ENCODE measurements around the gene FGF12. TPM values are rescaled to one million over a fixed set of nuclear protein-coding genes. Genes with fewer than 3 reads are reported as not detected.

Gene FGF12
- total RNA-seq, 1 experiment from 2014 or later: 9.7 TPM

GRCh38 chr3:192183109-192183508 is 544.2 kb downstream of the FGF12 start:
- Mint-ChIP-seq H3K4me3 (ENCODE audit: low read depth, unreplicated experiment) (no peak overlapping the region), H3K27me3 (ENCODE audit: unreplicated experiment) (no peaks in the 10 kb centered on the region), H3K27ac (ENCODE audit: unreplicated experiment) (no peak overlapping the region), H3K9me3 (ENCODE audit: low read depth, unreplicated experiment) (no peaks in the 10 kb centered on the region), H3K4me1 (ENCODE audit: low read depth, unreplicated experiment) (peaks cover 15% of the 10 kb centered on the region), H3K36me3 (ENCODE audit: insufficient read depth, unreplicated experiment) (no peaks in the 10 kb centered on the region)
- no TSS peak for BruUV-seq (replicated peaks)
- DNase-seq: no peak
- CTCF ChIA-PET: no interaction called here
- intact Hi-C loops (cut with micrococcal nuclease; ENCODE audit: unreplicated experiment): loop anchor here (10.0 kb wide), 1 partner anchor 768 kb away; no protein-coding TSS in a partner anchor
- no peak for TF ChIP-seq CTCF (IDR thresholded peaks at IDR 0.05; ENCODE audit: unreplicated experiment)

DNA sequence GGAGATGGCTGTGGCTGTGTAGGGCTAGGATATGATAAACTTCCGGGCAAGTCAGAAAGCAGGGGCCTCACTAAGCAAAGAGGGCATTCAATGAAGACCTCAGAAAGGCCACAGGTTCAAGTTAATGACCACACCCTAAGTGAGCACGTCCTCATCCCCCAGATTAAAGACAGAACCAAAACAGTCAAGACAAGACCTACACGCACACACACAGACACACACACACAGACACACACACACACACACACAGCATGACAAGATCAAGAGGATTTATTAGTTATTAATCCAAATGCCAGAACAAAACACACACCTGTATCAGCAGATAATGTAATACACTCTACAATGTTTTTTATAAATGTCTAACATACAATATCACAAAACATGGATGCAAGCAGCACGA is 546.2 kb downstream of the FGF12 start:
- BruUV-seq (replicated peaks): no TSS peak
- Mint-ChIP-seq H3K27me3 (ENCODE audit: unreplicated experiment) (no peaks in the 10 kb centered on the region), H3K9me3 (ENCODE audit: low read depth, unreplicated experiment) (no peaks in the 10 kb centered on the region)

DNA sequence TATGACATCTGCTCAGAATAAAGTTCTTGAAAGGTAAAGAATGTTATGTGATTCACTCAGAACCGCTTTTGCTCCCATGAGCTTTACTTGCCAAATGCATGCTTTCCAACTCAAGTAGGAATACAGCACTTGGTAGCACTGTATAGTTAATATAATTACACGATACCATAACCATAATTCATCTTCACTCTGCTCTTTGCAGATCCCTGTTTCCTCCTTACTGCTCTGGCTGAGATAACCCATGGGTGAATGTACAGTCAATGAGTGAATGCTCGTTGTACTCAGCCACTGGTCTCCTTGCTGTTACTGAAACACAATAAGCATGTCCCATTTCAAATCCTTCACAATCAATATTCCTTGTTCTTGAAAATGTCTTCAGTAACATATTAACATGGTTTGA is 550.0 kb downstream of the FGF12 start:
- no peak for DNase-seq
- H3K36me3 Mint-ChIP-seq (ENCODE audit: insufficient read depth, unreplicated experiment): no peaks in the 10 kb centered on the region
- no TSS peak for BruUV-seq (replicated peaks)
- H3K27ac Mint-ChIP-seq (ENCODE audit: unreplicated experiment): no peak overlapping the region
- no peak for TF ChIP-seq CTCF (IDR thresholded peaks at IDR 0.05; ENCODE audit: unreplicated experiment)
- H3K27me3 Mint-ChIP-seq (ENCODE audit: unreplicated experiment): no peaks in the 10 kb centered on the region
- H3K4me1 Mint-ChIP-seq (ENCODE audit: low read depth, unreplicated experiment): no peaks in the 10 kb centered on the region
- CTCF ChIA-PET: no interaction called here
- H3K9me3 Mint-ChIP-seq (ENCODE audit: low read depth, unreplicated experiment): peaks cover 2% of the 10 kb centered on the region
- H3K4me3 Mint-ChIP-seq (ENCODE audit: low read depth, unreplicated experiment): no peak overlapping the region
- intact Hi-C loops (cut with micrococcal nuclease; ENCODE audit: unreplicated experiment): no loop called here

More for the DNA sequence above, 546.2 kb downstream of the FGF12 start:
- CTCF ChIA-PET: interaction anchor here (0.7 kb wide), 1 partner anchor 17 kb away, joined by 3 read pairs; no protein-coding TSS in a partner anchor
- Mint-ChIP-seq H3K36me3 (ENCODE audit: insufficient read depth, unreplicated experiment) (no peaks in the 10 kb centered on the region), H3K4me1 (ENCODE audit: low read depth, unreplicated experiment) (no peaks in the 10 kb centered on the region), H3K27ac (ENCODE audit: unreplicated experiment) (no peak overlapping the region), H3K4me3 (ENCODE audit: low read depth, unreplicated experiment) (no peak overlapping the region)
- TF ChIP-seq CTCF (IDR thresholded peaks at IDR 0.05; ENCODE audit: unreplicated experiment): no peak
- DNase-seq: no peak
- intact Hi-C loops (cut with micrococcal nuclease; ENCODE audit: unreplicated experiment): loop anchor here (10.0 kb wide), 1 partner anchor 766 kb away; no protein-coding TSS in a partner anchor

DNA sequence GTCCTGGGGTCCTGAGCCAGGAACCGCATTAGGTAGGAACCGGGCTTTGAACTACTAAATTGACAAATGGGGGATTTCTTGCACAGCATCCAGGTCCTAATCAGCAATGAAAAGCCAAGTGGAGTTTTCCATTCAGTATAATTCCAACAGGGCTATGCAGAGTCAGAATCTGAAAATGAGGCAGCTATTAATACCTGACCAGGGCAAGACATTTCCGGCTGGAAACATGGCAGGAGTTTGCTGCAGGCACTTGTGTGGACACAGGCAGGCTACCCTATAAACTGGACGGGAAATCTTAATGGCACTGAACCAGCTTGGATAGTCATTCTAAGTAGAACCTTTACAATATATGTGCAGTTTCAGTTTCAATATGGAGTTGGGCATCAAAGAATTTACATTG is 553.1 kb downstream of the FGF12 start:
- Mint-ChIP-seq H3K27me3 (ENCODE audit: unreplicated experiment) (no peaks in the 10 kb centered on the region), H3K9me3 (ENCODE audit: low read depth, unreplicated experiment) (peaks cover 2% of the 10 kb centered on the region), H3K4me1 (ENCODE audit: low read depth, unreplicated experiment) (no peaks in the 10 kb centered on the region), H3K4me3 (ENCODE audit: low read depth, unreplicated experiment) (no peak overlapping the region), H3K36me3 (ENCODE audit: insufficient read depth, unreplicated experiment) (no peaks in the 10 kb centered on the region), H3K27ac (ENCODE audit: unreplicated experiment) (no peak overlapping the region)
- no peak for TF ChIP-seq CTCF (IDR thresholded peaks at IDR 0.05; ENCODE audit: unreplicated experiment)
- DNase-seq: no peak
- intact Hi-C loops (cut with micrococcal nuclease; ENCODE audit: unreplicated experiment): no loop called here
- CTCF ChIA-PET: no interaction called here
- BruUV-seq (replicated peaks): no TSS peak

All from Calu3 (cell line).